ENCODE data around the gene B4GALNT3.

DNA sequence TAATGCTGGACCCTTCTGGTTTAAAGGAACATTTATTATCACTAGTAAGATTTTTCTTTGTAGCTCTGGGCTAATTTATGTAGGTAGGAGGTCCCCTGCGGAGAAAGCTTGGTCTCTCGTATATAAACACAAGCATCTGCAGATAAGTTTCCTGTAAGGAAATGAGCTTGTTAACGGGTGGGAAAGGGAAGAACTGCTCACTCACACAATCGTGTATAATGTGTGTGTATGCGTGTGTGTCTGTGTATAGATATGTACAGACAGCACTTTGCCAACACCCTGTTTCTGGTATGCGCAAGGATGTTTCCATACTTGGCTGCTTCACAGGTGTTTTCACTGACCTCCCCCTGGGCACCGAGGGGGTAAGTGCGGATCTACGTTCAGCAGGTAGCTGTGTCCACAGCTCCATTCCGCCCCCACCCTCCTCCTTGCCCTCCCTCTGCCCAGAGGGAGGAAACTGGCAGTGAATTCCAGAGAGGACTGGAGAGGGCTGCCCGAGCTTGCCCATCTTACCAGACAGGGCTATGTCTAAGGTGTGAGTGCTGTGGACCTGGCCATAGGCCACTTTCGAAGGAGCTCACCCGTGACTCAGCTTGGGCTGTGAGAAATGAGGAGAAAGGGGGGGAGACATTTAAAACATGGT, 138.3 kb downstream of the B4GALNT3 start:
- no peak for TF ChIP-seq POLR2A (IDR thresholded peaks at IDR 0.05; ENCODE audit: low read depth, low read length)
- TF ChIP-seq POLR2AphosphoS5 (IDR thresholded peaks at IDR 0.05; ENCODE audit: low read depth, low read length): no peak
- TF ChIP-seq TAF1 (IDR thresholded peaks at IDR 0.05; ENCODE audit: borderline replicate concordance, low read depth, low read length): no peak

Data from GM12892 (cell line).